ENCODE results near the gene GAS1. TPM values are rescaled to one million over a fixed set of nuclear protein-coding genes. Genes with fewer than 3 reads are reported as not detected.
A peak's percentile ranks its signal among the peaks of the same experiment; 100 is the strongest.

GAS1 gene
- total RNA-seq, 2 donors from 2014 or later = 4.8 to 6.7 TPM

DNA sequence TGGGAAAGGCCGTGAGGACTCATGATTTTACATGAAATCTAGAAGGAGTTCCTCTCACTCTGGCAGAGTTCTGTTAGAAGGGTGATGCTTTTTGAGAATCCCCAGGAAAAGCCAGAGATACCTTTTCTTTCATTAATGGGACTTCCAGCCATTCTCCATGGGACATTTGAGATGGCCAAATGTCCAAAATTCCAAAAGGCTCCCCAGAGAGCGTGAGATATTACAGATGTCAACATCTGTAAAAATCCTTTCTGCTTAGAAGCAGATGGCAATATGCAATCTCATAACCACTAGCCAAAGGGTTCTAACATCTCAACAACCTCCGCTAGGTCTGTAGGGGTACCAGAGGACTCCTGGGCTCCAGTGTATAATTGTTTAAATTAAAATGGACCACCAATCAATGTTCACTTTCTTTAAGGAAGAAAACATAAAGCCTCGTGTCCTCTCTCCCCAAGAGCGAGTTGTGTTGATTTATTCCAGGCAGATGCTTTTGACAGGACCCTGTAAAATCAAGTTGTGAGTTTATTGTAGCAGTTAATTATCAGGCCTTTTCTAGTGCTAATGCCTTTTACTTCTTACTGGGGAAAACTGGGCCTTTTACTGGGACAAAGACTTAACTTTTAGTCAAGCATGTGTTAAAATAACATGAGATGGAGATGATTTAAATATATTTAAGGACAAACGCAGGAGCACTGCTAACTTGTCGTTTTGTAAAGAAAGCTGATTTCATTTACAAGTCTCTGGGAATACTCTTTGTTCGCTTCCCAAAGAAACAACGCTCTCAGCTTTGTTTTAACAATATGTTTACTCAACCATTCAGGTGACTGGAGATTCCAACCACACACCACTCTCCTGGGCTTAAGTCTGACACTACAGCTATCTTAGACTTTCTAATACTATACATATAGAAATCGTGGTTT, 4.8 kb downstream of the GAS1 start:
- peaks cover 12% of the 10 kb centered on the region for H3K4me1 ChIP-seq (ENCODE audit: control insufficient read depth, insufficient read depth, low read length)
- H3K9me3 ChIP-seq (ENCODE audit: control insufficient read depth, low read length) = no peaks in the 10 kb centered on the region
- H3K4me3 ChIP-seq (ENCODE audit: low read length) = peak overlapping the region; percentile 84
- Mint-ChIP-seq H3K27me3 (ENCODE audit: insufficient read depth) (peaks cover 51% of the 10 kb centered on the region), H3K9me3 (no peaks in the 10 kb centered on the region), H3K36me3 (ENCODE audit: low read depth) (no peaks in the 10 kb centered on the region), H3K27ac (peak overlapping the region; percentile 32), H3K4me1 (peaks cover 41% of the 10 kb centered on the region), H3K4me3 (peak overlapping the region; percentile 33)
- no peaks in the 10 kb centered on the region for H3K36me3 ChIP-seq (ENCODE audit: control insufficient read depth, insufficient read depth, low read length)
- no peak for DNase-seq
- peak overlapping the region; percentile 31 for H3K9ac ChIP-seq (ENCODE audit: extremely low read depth, low read length, poor library complexity, severe bottlenecking)
- H3K27me3 ChIP-seq (ENCODE audit: control insufficient read depth, insufficient read depth, low read length, poor library complexity, severe bottlenecking) = peaks cover 11% of the 10 kb centered on the region
- WGBS, 2 experiments (ENCODE audit: insufficient coverage in 1 of 2, insufficient read length in 1 of 2) = 19 to 53% methylated on average over 3 to 10 of the region's 10 CpGs
- H3K27ac ChIP-seq (ENCODE audit: low read depth, low read length) = peak overlapping the region; percentile 76
- TF ChIP-seq, protein P1, sequence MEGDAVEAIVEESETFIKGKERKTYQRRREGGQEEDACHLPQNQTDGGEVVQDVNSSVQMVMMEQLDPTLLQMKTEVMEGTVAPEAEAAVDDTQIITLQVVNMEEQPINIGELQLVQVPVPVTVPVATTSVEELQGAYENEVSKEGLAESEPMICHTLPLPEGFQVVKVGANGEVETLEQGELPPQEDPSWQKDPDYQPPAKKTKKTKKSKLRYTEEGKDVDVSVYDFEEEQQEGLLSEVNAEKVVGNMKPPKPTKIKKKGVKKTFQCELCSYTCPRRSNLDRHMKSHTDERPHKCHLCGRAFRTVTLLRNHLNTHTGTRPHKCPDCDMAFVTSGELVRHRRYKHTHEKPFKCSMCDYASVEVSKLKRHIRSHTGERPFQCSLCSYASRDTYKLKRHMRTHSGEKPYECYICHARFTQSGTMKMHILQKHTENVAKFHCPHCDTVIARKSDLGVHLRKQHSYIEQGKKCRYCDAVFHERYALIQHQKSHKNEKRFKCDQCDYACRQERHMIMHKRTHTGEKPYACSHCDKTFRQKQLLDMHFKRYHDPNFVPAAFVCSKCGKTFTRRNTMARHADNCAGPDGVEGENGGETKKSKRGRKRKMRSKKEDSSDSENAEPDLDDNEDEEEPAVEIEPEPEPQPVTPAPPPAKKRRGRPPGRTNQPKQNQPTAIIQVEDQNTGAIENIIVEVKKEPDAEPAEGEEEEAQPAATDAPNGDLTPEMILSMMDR (conservative IDR thresholded peaks at IDR 0.05) = no peak

DNA sequence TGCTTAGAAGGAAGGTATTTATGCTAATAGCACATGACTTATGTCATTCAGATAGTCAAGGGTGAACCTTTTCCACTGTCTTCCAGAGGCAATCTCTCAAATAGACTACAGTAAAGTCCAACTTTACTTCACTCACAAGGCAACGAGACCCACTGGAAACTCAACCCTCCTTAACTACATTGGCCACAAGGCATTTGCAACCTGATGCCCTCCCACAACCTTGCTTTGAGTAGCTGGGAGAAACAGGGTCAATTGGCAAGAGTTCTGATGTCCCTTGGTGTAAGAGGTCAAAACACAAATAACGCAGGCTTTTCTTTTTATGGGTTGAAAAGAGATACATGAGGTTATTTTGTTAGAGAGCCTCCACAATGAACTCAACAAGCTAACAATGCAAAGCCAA, 6.1 kb downstream of the GAS1 start:
- peaks cover 51% of the 10 kb centered on the region for H3K27me3 Mint-ChIP-seq (ENCODE audit: insufficient read depth)
- H3K27ac Mint-ChIP-seq = no peak overlapping the region
- peaks cover 41% of the 10 kb centered on the region for H3K4me1 Mint-ChIP-seq
- H3K36me3 ChIP-seq (ENCODE audit: control insufficient read depth, insufficient read depth, low read length) = no peaks in the 10 kb centered on the region
- WGBS, 2 experiments (ENCODE audit: insufficient coverage in 1 of 2, insufficient read length in 1 of 2) = 43 to 73% methylated on average over 1 to 2 of the region's 2 CpGs
- H3K36me3 Mint-ChIP-seq (ENCODE audit: low read depth) = no peaks in the 10 kb centered on the region
- no peaks in the 10 kb centered on the region for H3K9me3 Mint-ChIP-seq
- H3K9me3 ChIP-seq (ENCODE audit: control insufficient read depth, low read length) = no peaks in the 10 kb centered on the region
- peak overlapping the region; percentile 91 for H3K27ac ChIP-seq (ENCODE audit: low read depth, low read length)
- peaks cover 11% of the 10 kb centered on the region for H3K27me3 ChIP-seq (ENCODE audit: control insufficient read depth, insufficient read depth, low read length, poor library complexity, severe bottlenecking)
- TF ChIP-seq, protein P1 (conservative IDR thresholded peaks at IDR 0.05) = no peak
- peaks cover 12% of the 10 kb centered on the region for H3K4me1 ChIP-seq (ENCODE audit: control insufficient read depth, insufficient read depth, low read length)
- DNase-seq = no peak
- no peak overlapping the region for H3K4me3 ChIP-seq (ENCODE audit: low read length)
- H3K9ac ChIP-seq (ENCODE audit: extremely low read depth, low read length, poor library complexity, severe bottlenecking) = no peak overlapping the region
- H3K4me3 Mint-ChIP-seq = no peak overlapping the region

DNA sequence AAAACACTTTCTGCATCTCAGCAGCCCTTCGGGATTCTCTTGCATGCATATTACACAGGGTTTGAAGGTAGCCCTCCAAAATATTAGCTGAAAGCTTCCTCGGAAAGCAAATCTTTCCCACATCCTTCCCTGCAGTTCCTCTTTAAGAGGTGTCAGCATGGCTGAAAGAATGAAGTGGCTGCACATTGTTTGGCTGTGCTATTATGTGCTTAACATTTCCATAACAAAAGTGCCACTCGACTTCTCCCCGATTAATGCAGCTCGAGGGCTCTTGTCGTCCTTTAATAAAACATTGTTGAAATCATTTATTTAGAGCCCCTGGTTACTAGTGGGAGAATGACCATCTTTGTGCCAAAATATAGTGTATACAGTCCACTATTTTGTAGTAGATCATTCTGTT, 6.5 kb downstream of the GAS1 start:
- H3K27ac ChIP-seq (ENCODE audit: low read depth, low read length) = peak overlapping the region; percentile 91
- peaks cover 11% of the 10 kb centered on the region for H3K27me3 ChIP-seq (ENCODE audit: control insufficient read depth, insufficient read depth, low read length, poor library complexity, severe bottlenecking)
- DNase-seq = no peak
- peaks cover 51% of the 10 kb centered on the region for H3K27me3 Mint-ChIP-seq (ENCODE audit: insufficient read depth)
- H3K4me3 ChIP-seq (ENCODE audit: low read length) = no peak overlapping the region
- WGBS, 2 experiments (ENCODE audit: insufficient coverage in 1 of 2, insufficient read length in 1 of 2) = 11 to 30% methylated on average over 5 to 6 of the region's 6 CpGs
- H3K4me1 Mint-ChIP-seq = peaks cover 41% of the 10 kb centered on the region
- H3K4me3 Mint-ChIP-seq = no peak overlapping the region
- H3K36me3 Mint-ChIP-seq (ENCODE audit: low read depth) = no peaks in the 10 kb centered on the region
- H3K4me1 ChIP-seq (ENCODE audit: control insufficient read depth, insufficient read depth, low read length) = peaks cover 12% of the 10 kb centered on the region
- no peaks in the 10 kb centered on the region for H3K36me3 ChIP-seq (ENCODE audit: control insufficient read depth, insufficient read depth, low read length)
- TF ChIP-seq, protein P1 (conservative IDR thresholded peaks at IDR 0.05) = no peak
- no peaks in the 10 kb centered on the region for H3K9me3 Mint-ChIP-seq
- H3K9ac ChIP-seq (ENCODE audit: extremely low read depth, low read length, poor library complexity, severe bottlenecking) = no peak overlapping the region
- no peak overlapping the region for H3K27ac Mint-ChIP-seq
- H3K9me3 ChIP-seq (ENCODE audit: control insufficient read depth, low read length) = no peaks in the 10 kb centered on the region
